ENCODE measurements around the gene ACACB. TPM values are rescaled to one million over a fixed set of nuclear protein-coding genes. Genes with fewer than 3 reads are reported as not detected.

Gene ACACB
- total RNA-seq, 1 experiment from 2014 or later = 20.0 TPM

- CTCF ChIA-PET = interaction anchor here (0.7 to 1.6 kb wide), 3 partner anchors 37 to 92 kb away, joined by 3 to 4 read pairs (median 3); no protein-coding TSS in a partner anchor
- no peaks in the 10 kb centered on the region for H3K36me3 Mint-ChIP-seq
Measured at GRCh38 chr12:109301643-109302168, 185.3 kb downstream of the ACACB start.

GRCh38 chr12:109302358-109302757 is 186.0 kb downstream of the ACACB start:
- Mint-ChIP-seq H3K4me1 (peaks cover 13% of the 10 kb centered on the region), H3K9me3 (no peaks in the 10 kb centered on the region), H3K4me3 (no peak overlapping the region), H3K36me3 (no peaks in the 10 kb centered on the region), H3K27me3 (ENCODE audit: low read depth) (peaks cover 15% of the 10 kb centered on the region), H3K27ac (no peak overlapping the region)
- CTCF ChIA-PET = interaction anchor here (0.7 to 1.6 kb wide), 3 partner anchors 38 to 91 kb away, joined by 3 to 4 read pairs (median 3); no protein-coding TSS in a partner anchor
- no peak for DNase-seq (ENCODE audit: low spot score)
- TF ChIP-seq CREB1 (CRISPR knock-in tag; IDR thresholded peaks at IDR 0.05) = no peak
- TF ChIP-seq PRRX2 (CRISPR knock-in tag; IDR thresholded peaks at IDR 0.05) = no peak
- TF ChIP-seq ATF3 (CRISPR knock-in tag; conservative IDR thresholded peaks at IDR 0.05) = no peak
- TF ChIP-seq STAT6 (CRISPR knock-in tag; conservative IDR thresholded peaks at IDR 0.05; ENCODE audit: low read depth) = no peak
- TF ChIP-seq ETV6 (CRISPR knock-in tag; IDR thresholded peaks at IDR 0.05) = no peak
- no peak for TF ChIP-seq IRF2 (CRISPR knock-in tag; IDR thresholded peaks at IDR 0.05; ENCODE audit: borderline replicate concordance, low read depth)
- no peak for TF ChIP-seq ZBTB21 (CRISPR knock-in tag; IDR thresholded peaks at IDR 0.05; ENCODE audit: borderline replicate concordance)
- no peak for TF ChIP-seq E2F1 (CRISPR knock-in tag; IDR thresholded peaks at IDR 0.05)
- TF ChIP-seq SP1 (CRISPR knock-in tag; conservative IDR thresholded peaks at IDR 0.05) = no peak
- no peak for TF ChIP-seq NR1H2 (CRISPR knock-in tag; IDR thresholded peaks at IDR 0.05)
- TF ChIP-seq TP53 (CRISPR knock-in tag; IDR thresholded peaks at IDR 0.05) = no peak
- TF ChIP-seq ZNF512 (CRISPR knock-in tag; IDR thresholded peaks at IDR 0.05; ENCODE audit: borderline replicate concordance) = no peak
- TF ChIP-seq ATF2 (CRISPR knock-in tag; IDR thresholded peaks at IDR 0.05; ENCODE audit: borderline replicate concordance, low read depth) = no peak
- TF ChIP-seq RELA (CRISPR knock-in tag; IDR thresholded peaks at IDR 0.05; ENCODE audit: borderline replicate concordance) = no peak
- no peak for TF ChIP-seq ZNF219 (CRISPR knock-in tag; IDR thresholded peaks at IDR 0.05; ENCODE audit: borderline replicate concordance)
- POLR2A ChIA-PET = no interaction called here
- ATAC-seq = no peak

More at GRCh38 chr12:109301643-109302168, 185.3 kb downstream of the ACACB start:
- DNase-seq (ENCODE audit: low spot score) = no peak
- Mint-ChIP-seq H3K4me1 (peaks cover 13% of the 10 kb centered on the region), H3K4me3 (no peak overlapping the region), H3K27ac (no peak overlapping the region), H3K27me3 (ENCODE audit: low read depth) (peaks cover 9% of the 10 kb centered on the region), H3K9me3 (no peaks in the 10 kb centered on the region)
- POLR2A ChIA-PET = no interaction called here
- no peak for TF ChIP-seq SMAD4 (CRISPR knock-in tag; IDR thresholded peaks at IDR 0.05)
- no peak for TF ChIP-seq FOXP1 (CRISPR knock-in tag; IDR thresholded peaks at IDR 0.05; ENCODE audit: borderline replicate concordance)
- TF ChIP-seq NFATC4 (CRISPR knock-in tag; IDR thresholded peaks at IDR 0.05) = no peak
- TF ChIP-seq USF2 (CRISPR knock-in tag; IDR thresholded peaks at IDR 0.05) = no peak
- TF ChIP-seq IRF2 (CRISPR knock-in tag; IDR thresholded peaks at IDR 0.05; ENCODE audit: borderline replicate concordance, low read depth) = no peak
- no peak for TF ChIP-seq ZNF512 (CRISPR knock-in tag; IDR thresholded peaks at IDR 0.05; ENCODE audit: borderline replicate concordance)
- TF ChIP-seq ZNF219 (CRISPR knock-in tag; IDR thresholded peaks at IDR 0.05; ENCODE audit: borderline replicate concordance) = no peak
- TF ChIP-seq ZNF317 (CRISPR knock-in tag; IDR thresholded peaks at IDR 0.05; ENCODE audit: borderline replicate concordance, low read depth) = no peak
- TF ChIP-seq ZNF263 (CRISPR knock-in tag; IDR thresholded peaks at IDR 0.05; ENCODE audit: low read depth) = no peak
- no peak for TF ChIP-seq FOXK1 (CRISPR knock-in tag; IDR thresholded peaks at IDR 0.05)
- no peak for TF ChIP-seq ZNF138 (CRISPR knock-in tag; conservative IDR thresholded peaks at IDR 0.05)
- TF ChIP-seq TEAD1 (CRISPR knock-in tag; IDR thresholded peaks at IDR 0.05) = no peak
- TF ChIP-seq TCF7 (CRISPR knock-in tag; IDR thresholded peaks at IDR 0.05; ENCODE audit: low read depth) = no peak
- peak; percentile 38; the same call in 1 of the 2 replicates for ATAC-seq
